ENCODE data around the gene TSC22D1.

The TSC22D1 gene

DNA sequence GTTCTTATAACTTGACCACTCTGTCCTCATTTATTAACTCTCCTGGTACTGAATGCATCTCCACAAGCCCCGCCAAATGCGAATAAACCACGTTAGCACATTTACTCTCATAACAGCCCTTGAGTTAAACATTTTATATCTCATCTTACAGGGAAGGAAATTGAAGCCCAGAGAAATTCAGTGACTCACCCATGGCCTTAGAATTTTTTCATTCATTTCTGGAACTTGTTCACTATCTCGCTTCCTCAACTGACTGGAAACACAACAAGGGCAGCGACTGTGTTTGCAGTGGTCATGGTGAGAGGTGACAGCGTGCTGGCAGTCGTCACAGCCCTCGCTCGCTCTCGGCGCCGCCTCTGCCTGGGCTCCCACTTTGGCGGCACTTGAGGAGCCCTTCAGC, 163.0 kb downstream of the TSC22D1 start:
- in situ Hi-C loops (cut with HindIII; ENCODE audit: low sequenced_read_pairs), result no loop called here

- in situ Hi-C loops (cut with HindIII; ENCODE audit: low sequenced_read_pairs), result no loop called here
These were observed 163.7 kb downstream of the TSC22D1 start for GRCh38 chr13:44412346-44412935.

DNA sequence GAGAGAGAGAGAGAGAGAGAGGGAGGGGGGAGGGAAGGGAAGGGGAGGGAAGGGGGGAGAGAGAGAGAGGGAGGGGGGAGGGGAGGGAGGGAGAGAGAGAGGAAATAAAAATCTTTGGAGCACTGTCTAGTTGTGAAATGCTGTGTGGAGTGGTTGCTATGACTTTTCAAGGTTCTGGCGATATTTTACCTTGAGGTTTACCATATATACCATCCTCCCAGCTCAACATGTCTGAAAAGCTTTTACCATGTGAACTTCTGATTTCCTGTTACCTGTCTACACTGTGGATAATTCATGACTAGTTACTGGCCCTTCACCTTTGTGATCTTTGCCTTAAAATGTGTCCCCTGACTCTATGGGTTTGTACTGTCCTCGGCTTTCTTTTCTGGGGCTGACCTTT, 164.3 kb downstream of the TSC22D1 start:
- in situ Hi-C loops (cut with HindIII; ENCODE audit: low sequenced_read_pairs), result no loop called here

DNA sequence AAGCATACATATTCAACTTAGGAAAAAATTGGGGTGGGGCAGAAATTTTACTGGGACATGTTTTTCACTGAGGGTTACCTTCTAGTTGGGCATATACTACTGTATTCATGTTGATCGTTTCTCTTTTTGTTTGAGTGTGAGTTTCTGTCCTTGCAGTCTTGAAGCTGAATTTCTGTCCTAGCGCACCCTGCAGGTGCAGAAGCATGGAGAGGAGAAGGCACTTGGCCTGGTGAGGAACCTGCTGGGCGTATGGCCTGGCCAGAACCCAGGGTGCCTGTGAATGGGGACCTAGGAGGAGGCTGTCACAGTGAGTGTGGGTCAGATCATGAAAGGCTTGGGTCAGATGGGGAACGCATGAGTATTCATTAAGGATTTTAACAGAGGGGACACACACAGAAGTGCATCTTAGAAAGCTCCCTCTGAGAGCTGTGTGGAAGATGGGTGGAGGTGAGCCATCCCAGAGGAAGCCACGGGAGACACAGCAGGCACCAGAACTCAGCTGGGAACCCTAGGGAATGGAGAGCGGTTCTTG, 165.7 kb downstream of the TSC22D1 start:
- in situ Hi-C loops (cut with HindIII; ENCODE audit: low sequenced_read_pairs), result no loop called here

DNA sequence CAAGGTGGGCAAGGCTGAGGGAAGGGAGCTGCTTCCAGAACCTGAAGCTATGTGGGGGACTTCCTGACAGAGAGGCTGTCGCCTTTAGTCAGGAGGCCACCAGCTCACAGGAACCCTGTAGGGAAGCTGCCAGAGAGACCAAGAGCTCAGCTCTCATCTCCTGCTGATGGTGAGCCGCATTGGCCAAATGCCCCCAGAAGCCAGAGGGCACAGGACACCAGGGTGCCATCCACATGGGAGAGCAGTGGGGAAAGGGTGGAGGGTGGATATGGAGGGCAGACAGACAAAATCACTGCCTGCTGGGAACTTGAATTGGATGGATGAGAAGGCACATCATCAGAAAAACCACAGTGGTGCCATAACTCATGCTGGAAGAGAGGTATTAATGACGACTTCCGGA, 166.5 kb downstream of the TSC22D1 start:
- in situ Hi-C loops (cut with HindIII; ENCODE audit: low sequenced_read_pairs), result no loop called here

DNA sequence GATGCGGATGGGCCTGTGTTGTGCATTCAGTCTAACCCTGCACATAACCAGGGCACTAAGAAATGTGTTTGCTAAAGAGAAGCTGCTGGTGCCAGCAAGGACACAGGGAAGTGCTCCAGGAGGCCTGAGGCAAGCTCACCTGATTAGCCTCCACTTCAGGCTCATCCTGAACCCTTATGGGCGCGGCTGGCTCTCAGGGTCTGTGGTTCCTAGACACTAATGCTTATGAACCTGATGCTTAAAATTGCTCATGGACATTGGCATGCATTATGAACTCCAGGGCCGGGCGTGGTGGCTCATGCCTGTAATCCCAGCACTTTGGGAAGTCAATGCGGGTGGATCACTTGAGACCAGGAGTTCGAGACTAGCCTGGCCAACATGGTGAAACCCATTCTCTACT, 168.2 kb downstream of the TSC22D1 start:
- in situ Hi-C loops (cut with HindIII; ENCODE audit: low sequenced_read_pairs), result no loop called here

GRCh38 chr13:44407379-44407778, 168.8 kb downstream of the TSC22D1 start:
- in situ Hi-C loops (cut with HindIII; ENCODE audit: low sequenced_read_pairs), result no loop called here

DNA sequence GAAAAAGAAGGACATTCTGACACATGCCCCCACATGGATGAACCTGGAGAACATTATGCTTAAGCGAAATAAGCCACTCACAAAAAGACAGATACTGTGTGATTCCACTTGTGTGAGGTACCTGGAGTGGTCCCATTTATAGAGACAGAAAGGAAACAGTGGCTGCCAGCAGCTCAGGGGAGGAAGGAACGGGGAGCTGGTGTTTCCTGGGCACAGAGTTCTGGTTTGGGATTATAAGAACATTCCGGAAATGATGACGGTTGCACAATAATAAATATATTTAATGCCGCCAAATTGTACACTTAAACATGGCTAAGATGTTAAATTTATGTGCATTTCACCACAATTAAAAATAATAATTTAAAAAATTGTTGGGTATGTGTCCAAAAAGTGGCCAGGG, 169.5 kb downstream of the TSC22D1 start:
- in situ Hi-C loops (cut with HindIII; ENCODE audit: low sequenced_read_pairs), result no loop called here

- in situ Hi-C loops (cut with HindIII; ENCODE audit: low sequenced_read_pairs), result no loop called here
These were observed 171.6 kb downstream of the TSC22D1 start for GRCh38 chr13:44404261-44405132.

DNA sequence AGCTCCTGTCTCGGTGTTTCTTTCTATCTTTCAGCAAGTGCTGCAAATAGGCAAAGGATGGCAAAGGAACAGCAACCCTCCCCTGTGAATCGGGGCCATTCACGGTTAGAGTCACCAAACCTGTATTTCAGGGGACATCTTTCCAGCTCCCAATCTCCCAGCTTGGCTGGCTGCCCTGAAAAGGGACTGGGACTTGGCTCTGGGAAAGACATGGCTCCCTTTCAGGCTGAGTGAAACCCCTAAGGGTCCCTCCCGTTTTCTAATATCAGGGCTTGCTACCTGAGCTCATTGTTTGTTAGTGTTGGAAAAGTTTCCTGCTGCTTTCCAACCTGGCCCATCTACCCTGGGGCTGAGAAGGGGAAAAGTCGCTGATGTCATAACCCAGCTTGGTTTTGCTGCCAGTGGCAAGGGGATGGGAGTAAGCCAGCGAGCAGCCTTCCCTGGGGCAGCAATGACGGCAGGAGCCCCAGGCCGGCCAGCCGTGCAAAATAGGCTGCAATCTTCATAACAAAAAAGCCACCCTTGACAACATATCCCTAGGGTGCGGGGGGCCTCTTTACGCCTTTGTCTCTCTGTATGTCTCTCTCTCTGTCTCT, 172.6 kb downstream of the TSC22D1 start:
- in situ Hi-C loops (cut with HindIII; ENCODE audit: low sequenced_read_pairs), result no loop called here

DNA sequence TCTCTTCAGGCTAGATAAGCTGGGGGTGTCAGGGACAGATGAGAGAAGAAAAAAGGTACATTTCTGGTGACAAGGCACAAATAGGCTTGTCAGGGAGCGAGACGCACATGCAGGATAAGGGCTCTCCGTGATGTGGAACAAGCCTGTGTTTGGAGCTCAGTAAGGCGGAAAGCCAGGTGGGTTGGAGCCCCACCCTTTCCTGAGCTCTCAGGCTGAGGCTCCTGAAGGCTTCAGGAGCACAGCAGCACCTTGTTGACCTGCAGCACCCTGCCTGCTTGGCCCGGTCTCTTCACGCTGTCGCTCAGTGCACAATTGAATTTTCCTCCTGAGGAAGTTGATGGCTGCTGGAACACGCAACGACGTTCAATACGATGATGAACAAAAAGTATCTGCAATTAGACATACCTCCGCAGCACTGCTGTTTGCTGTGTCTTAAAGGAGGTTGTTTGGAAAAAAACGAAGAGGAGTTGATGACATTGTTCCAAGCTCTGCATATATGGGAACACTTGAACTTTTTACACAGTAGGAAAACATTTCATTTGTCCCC, 173.2 kb downstream of the TSC22D1 start:
- in situ Hi-C loops (cut with HindIII; ENCODE audit: low sequenced_read_pairs), result no loop called here

- in situ Hi-C loops (cut with HindIII; ENCODE audit: low sequenced_read_pairs), result no loop called here
These were observed 174.6 kb downstream of the TSC22D1 start for GRCh38 chr13:44401577-44401976.

DNA sequence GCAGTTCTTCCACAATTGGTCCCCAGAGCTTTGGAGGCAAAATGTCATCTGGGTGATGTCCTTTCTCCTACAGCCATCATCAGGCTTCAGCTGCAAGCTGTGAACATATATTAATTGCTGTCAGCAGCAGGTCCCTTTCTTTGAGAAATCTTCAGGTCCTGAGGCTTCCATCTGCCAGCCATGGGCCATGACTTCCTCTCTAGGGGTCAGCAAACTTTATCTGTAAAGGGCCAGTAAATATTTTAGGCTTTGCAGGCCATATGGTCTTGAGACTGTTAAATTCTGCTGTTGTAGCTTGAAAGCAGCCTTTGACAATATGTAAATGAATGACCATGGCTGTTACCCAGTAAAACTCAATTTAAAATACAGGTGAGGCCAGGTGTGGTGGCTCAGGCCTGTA, 175.4 kb downstream of the TSC22D1 start:
- in situ Hi-C loops (cut with HindIII; ENCODE audit: low sequenced_read_pairs), result no loop called here

DNA sequence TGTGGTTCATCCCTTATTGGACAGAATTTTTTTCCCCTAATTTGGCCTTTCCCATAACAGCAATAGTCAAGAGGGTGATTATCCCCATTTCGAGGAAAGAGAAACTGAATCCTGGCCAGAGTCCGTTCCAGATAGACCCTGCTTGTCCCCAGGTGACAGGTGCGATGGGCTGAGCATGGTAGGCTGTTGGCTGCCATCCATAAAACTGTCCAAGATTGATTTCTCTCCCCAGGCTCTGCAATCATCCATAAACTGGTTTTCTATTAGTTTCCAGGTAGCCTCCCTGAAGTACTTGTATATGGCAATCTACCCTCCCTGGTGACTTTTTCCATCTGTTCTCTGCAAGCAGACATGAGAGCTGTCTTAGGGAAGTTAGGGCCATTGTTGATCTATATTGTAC, 177.1 kb downstream of the TSC22D1 start:
- in situ Hi-C loops (cut with HindIII; ENCODE audit: low sequenced_read_pairs), result no loop called here

GRCh38 chr13:44398606-44399005, 177.5 kb downstream of the TSC22D1 start:
- in situ Hi-C loops (cut with HindIII; ENCODE audit: low sequenced_read_pairs), result no loop called here

- in situ Hi-C loops (cut with HindIII; ENCODE audit: low sequenced_read_pairs), result no loop called here
These were observed 178.3 kb downstream of the TSC22D1 start for GRCh38 chr13:44397766-44398223.

GRCh38 chr13:44396701-44397580, 179.2 kb downstream of the TSC22D1 start:
- in situ Hi-C loops (cut with HindIII; ENCODE audit: low sequenced_read_pairs), result no loop called here

GRCh38 chr13:44395976-44396694, 180.0 kb downstream of the TSC22D1 start:
- in situ Hi-C loops (cut with HindIII; ENCODE audit: low sequenced_read_pairs), result no loop called here

DNA sequence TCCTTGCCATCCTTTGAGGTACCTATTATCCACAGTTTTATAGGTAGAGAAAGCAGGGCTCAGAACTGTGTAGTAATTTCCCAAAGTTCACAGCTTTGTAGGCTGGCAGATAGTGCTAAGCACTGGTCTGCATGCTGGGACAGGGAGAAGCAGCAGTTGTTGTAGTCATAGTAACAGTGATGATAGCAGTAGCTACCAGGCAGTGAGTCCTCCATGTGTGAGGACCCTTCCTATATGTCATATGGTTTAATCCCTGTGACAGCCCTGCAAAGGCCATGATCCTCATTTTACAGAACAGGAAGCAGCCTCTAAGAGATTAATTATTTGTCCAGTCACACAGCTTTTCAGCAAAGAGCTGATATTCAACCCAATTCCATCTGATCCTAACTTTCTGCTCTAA, 181.5 kb downstream of the TSC22D1 start:
- in situ Hi-C loops (cut with HindIII; ENCODE audit: low sequenced_read_pairs), result no loop called here

- in situ Hi-C loops (cut with HindIII; ENCODE audit: low sequenced_read_pairs), result no loop called here
These were observed 182.7 kb downstream of the TSC22D1 start for GRCh38 chr13:44393391-44393790.

Measured in endothelial cell of hepatic sinusoid (primary cell).